HEK293 (cell line): Measurements from ENCODE around the gene ZSWIM4.
A peak's percentile ranks its signal among the peaks of the same experiment; 100 is the strongest.

Experiments used
- CTCF ChIA-PET: fragments of 350-600 bp; formaldehyde crosslinking; extraction: SDS; loops from one replicate; lab custom pipeline; 2021; ENCODE audit warnings: antibody characterized with exemption; lab: Yijun Ruan, JAX
- POLR2A ChIA-PET: fragments of 300-600 bp; formaldehyde crosslinking; extraction: SDS; loops from one replicate; lab custom pipeline; 2020; ENCODE audit warnings: antibody characterized with exemption, inconsistent platforms; lab: Yijun Ruan, JAX
- H3K27ac ChIP-seq: fragments of 200-500 bp; sonication (Bioruptor generic); 2 replicates; pipeline ENCODE4 v1.5.1; 2014; ENCODE audit warnings: low read depth, low read length, control low read depth, inconsistent platforms; ENCODE audit errors: extremely low read depth
- H3K36me3 ChIP-seq, 2 experiments: fragments of 200-500 bp in 1 of 2; sonication (Bioruptor generic) in 1 of 2; 1 replicate in 1 of 2; 2 replicates in 1 of 2; pipeline ENCODE4 v1.5.1; 2014 to 2017; ENCODE audit warnings: inconsistent platforms in 2 of 2, low read length in 2 of 2; ENCODE audit not compliant: control insufficient read depth in 2 of 2, insufficient read depth in 1 of 2
- H3K4me1 ChIP-seq: fragments of 200-500 bp; sonication (Bioruptor generic); 2 replicates; pipeline ENCODE4 v1.5.1; 2014; ENCODE audit warnings: mild to moderate bottlenecking, low read length, inconsistent platforms; ENCODE audit not compliant: control insufficient read depth, insufficient read depth
- H3K4me3 ChIP-seq: 2 replicates; pipeline ENCODE4 v1.5.1; 2011; ENCODE audit warnings: low read depth, mild to moderate bottlenecking, control low read depth, low read length, moderate library complexity
- H3K9me3 ChIP-seq: fragments of 200-500 bp; sonication (Bioruptor generic); 2 replicates; pipeline ENCODE4 v1.5.1; 2014; ENCODE audit warnings: low read depth, low read length, inconsistent platforms; ENCODE audit not compliant: control insufficient read depth, insufficient read depth
- GLIS1 ChIP-seq: fragments of 450-650 bp; formaldehyde crosslinking; IDR thresholded peaks from 2 replicates; pipeline ENCODE4 v1.5.1; 2016; ENCODE audit warnings: missing biosample characterization, missing genetic modification characterization
- KLF16 ChIP-seq: fragments of 450-650 bp; formaldehyde crosslinking; IDR thresholded peaks from 2 replicates; pipeline ENCODE4 v1.5.1; 2017; ENCODE audit warnings: missing biosample characterization, missing genetic modification characterization
- TCF7L2 ChIP-seq: IDR thresholded peaks from 2 replicates; pipeline ENCODE4 v1.6.1; 2011; ENCODE audit warnings: low read depth, mild to moderate bottlenecking, inconsistent platforms, low read length, moderate library complexity, borderline replicate concordance
- YY1 ChIP-seq: fragments of 450-650 bp; formaldehyde crosslinking; IDR thresholded peaks from 2 replicates; pipeline ENCODE4 v1.5.1; 2018; ENCODE audit warnings: missing biosample characterization, missing genetic modification characterization
- ZBTB20 ChIP-seq: fragments of 450-650 bp; formaldehyde crosslinking; IDR thresholded peaks from 2 replicates; pipeline ENCODE4 v1.5.1; 2016; ENCODE audit warnings: missing biosample characterization, missing genetic modification characterization
- ZBTB8A ChIP-seq: fragments of 450-650 bp; formaldehyde crosslinking; IDR thresholded peaks from 2 replicates; pipeline ENCODE4 v1.5.1; 2016; ENCODE audit warnings: missing biosample characterization, missing genetic modification characterization
- ZFP41 ChIP-seq: fragments of 450-650 bp; formaldehyde crosslinking; IDR thresholded peaks from 2 replicates; pipeline ENCODE4 v1.5.1; 2016; ENCODE audit warnings: missing biosample characterization, missing genetic modification characterization, borderline replicate concordance
- ZNF114 ChIP-seq: fragments of 450-650 bp; formaldehyde crosslinking; IDR thresholded peaks from 2 replicates; pipeline ENCODE4 v1.5.0; 2017; ENCODE audit warnings: missing biosample characterization, missing genetic modification characterization
- ZNF248 ChIP-seq: fragments of 450-650 bp; formaldehyde crosslinking; IDR thresholded peaks from 2 replicates; pipeline ENCODE4 v1.5.1; 2017; ENCODE audit warnings: missing biosample characterization, missing genetic modification characterization
- ZNF366 ChIP-seq: fragments of 450-650 bp; formaldehyde crosslinking; conservative IDR thresholded peaks from 2 replicates; pipeline ENCODE4 v1.5.1; 2016; ENCODE audit warnings: missing biosample characterization, missing genetic modification characterization
- ZNF37A ChIP-seq: fragments of 450-650 bp; IDR thresholded peaks from 2 replicates; pipeline ENCODE4 v1.5.1; 2018; ENCODE audit warnings: missing biosample characterization, missing genetic modification characterization
- ZNF416 ChIP-seq: fragments of 450-650 bp; formaldehyde crosslinking; IDR thresholded peaks from 2 replicates; pipeline ENCODE4 v1.5.1; 2016; ENCODE audit warnings: missing biosample characterization, missing genetic modification characterization
- ZNF514 ChIP-seq: fragments of 450-650 bp; formaldehyde crosslinking; IDR thresholded peaks from 2 replicates; pipeline ENCODE4 v1.5.1; 2016; ENCODE audit warnings: missing biosample characterization, missing genetic modification characterization
- ZNF549 ChIP-seq: fragments of 450-650 bp; IDR thresholded peaks from 2 replicates; pipeline ENCODE4 v1.5.1; 2018; ENCODE audit warnings: missing biosample characterization, missing genetic modification characterization, mild to moderate bottlenecking, inconsistent platforms, moderate library complexity
- ZNF585B ChIP-seq: fragments of 450-650 bp; formaldehyde crosslinking; IDR thresholded peaks from 2 replicates; pipeline ENCODE4 v1.5.1; 2016; ENCODE audit warnings: missing biosample characterization, missing genetic modification characterization
- ZNF629 ChIP-seq: fragments of 450-650 bp; formaldehyde crosslinking; IDR thresholded peaks from 2 replicates; pipeline ENCODE4 v1.5.1; 2017; ENCODE audit warnings: missing biosample characterization, missing genetic modification characterization
- ZNF654 ChIP-seq: fragments of 450-650 bp; formaldehyde crosslinking; IDR thresholded peaks from 2 replicates; pipeline ENCODE4 v1.5.1; 2016; ENCODE audit warnings: low read depth, missing biosample characterization, missing genetic modification characterization
- ZNF658 ChIP-seq: fragments of 450-650 bp; formaldehyde crosslinking; IDR thresholded peaks from 2 replicates; pipeline ENCODE4; 2016; ENCODE audit warnings: missing biosample characterization, missing genetic modification characterization
- ZNF777 ChIP-seq: fragments of 450-650 bp; formaldehyde crosslinking; IDR thresholded peaks from 2 replicates; pipeline ENCODE4 v1.5.1; 2017; ENCODE audit warnings: missing biosample characterization, missing genetic modification characterization, borderline replicate concordance
- ZNF843 ChIP-seq: fragments of 450-650 bp; formaldehyde crosslinking; IDR thresholded peaks from 2 replicates; pipeline ENCODE4 v1.5.1; 2016; ENCODE audit warnings: missing biosample characterization, missing genetic modification characterization
- TF ChIP-seq, protein P1 (sequence below): fragments of 450-650 bp; formaldehyde crosslinking; IDR thresholded peaks from 2 replicates; pipeline ENCODE4 v1.5.1; 2016; ENCODE audit warnings: missing biosample characterization, missing genetic modification characterization
- TF ChIP-seq, protein P2 (sequence below): fragments of 450-650 bp; formaldehyde crosslinking; IDR thresholded peaks from 2 replicates; pipeline ENCODE4 v1.5.1; 2017; ENCODE audit warnings: missing biosample characterization, missing genetic modification characterization
- TF ChIP-seq, protein P3 (sequence below): fragments of 450-650 bp; formaldehyde crosslinking; IDR thresholded peaks from 2 replicates; pipeline ENCODE4 v1.5.1; 2016; ENCODE audit warnings: missing biosample characterization, missing genetic modification characterization
- TF ChIP-seq, protein P4 (sequence below): fragments of 450-650 bp; formaldehyde crosslinking; IDR thresholded peaks from 2 replicates; pipeline ENCODE4 v1.5.1; 2016; ENCODE audit warnings: missing biosample characterization, missing genetic modification characterization
- TF ChIP-seq, protein P5 (sequence below): fragments of 450-650 bp; formaldehyde crosslinking; IDR thresholded peaks from 2 replicates; pipeline ENCODE4 v1.5.1; 2016; ENCODE audit warnings: missing biosample characterization, missing genetic modification characterization
- TF ChIP-seq, protein P6 (sequence below): fragments of 450-650 bp; formaldehyde crosslinking; optimal IDR thresholded peaks from 2 replicates; pipeline ENCODE3; 2016; ENCODE audit warnings: missing biosample characterization, mild to moderate bottlenecking, missing genetic modification characterization
- TF ChIP-seq, protein P7 (sequence below): fragments of 450-650 bp; formaldehyde crosslinking; IDR thresholded peaks from 2 replicates; pipeline ENCODE4 v1.5.1; 2016; ENCODE audit warnings: missing biosample characterization, missing genetic modification characterization

ZSWIM4 gene

DNA sequence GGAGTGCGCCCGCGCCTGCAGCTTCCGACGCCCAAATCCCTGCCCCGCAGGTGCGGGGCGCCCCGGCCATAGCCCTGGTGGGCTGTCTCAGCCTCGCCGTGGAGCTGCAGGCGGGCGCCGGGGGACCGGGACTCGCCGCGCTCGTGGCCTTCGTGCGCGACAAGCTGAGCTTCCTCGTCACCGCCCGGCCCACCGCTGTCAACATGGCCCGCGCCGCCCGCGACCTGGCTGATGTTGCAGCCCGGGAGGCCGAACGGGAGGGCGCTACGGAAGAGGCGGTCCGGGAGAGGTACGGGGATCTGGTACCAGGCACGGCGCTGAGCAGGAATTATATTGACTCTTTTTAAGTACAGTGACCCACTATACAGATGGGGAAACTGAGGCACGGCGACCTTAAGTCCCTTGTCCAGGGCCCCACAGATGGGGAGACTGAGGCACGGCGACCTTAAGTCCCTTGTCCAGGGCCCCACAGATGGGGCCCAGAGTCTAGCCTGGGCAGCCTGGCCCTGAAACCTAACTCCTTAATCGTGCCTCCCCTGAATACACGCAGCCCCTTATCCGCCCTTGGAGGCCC, 30.3 kb upstream of the ZSWIM4 start:
- CTCF ChIA-PET, result interaction anchor here (0.6 to 1.1 kb wide), 3 partner anchors 10 to 799 kb away, joined by 3 to 4 read pairs (median 3); no protein-coding TSS in a partner anchor
- Histone ChIP-seq H3K4me1 (no peaks in the 10 kb centered on the region), H3K4me3 (peak overlapping the region; percentile 85), H3K36me3 (peaks cover 28 to 63% of the 10 kb centered on the region in 2 experiments; a peak in 2 of 3 replicates), H3K27ac (peak overlapping the region; percentile 35; the same call in 1 of the 2 replicates), H3K9me3 (no peaks in the 10 kb centered on the region)
- POLR2A ChIA-PET, result interaction anchor here (0.8 to 2.1 kb wide), 11 partner anchors 9 to 315 kb away, joined by 3 to 30 read pairs (median 4); partner anchors contain the start of gene C19orf53
- no peak for TF ChIP-seq ZNF585B (tag by site-specific recombination)
- TF ChIP-seq ZNF416, result no peak
- TF ChIP-seq ZNF777 (tag by site-specific recombination), result no peak
- 0 out of 2 replicates have a peak, but pooled peaks have one; percentile 10 for TF ChIP-seq ZNF629 (tag by site-specific recombination)
- TF ChIP-seq ZNF37A (tag by site-specific recombination), result no peak
- TF ChIP-seq ZBTB8A (tag by site-specific recombination), result peak; percentile 80
- TF ChIP-seq GLIS1 (tag by site-specific recombination), result peak; percentile 68
- TF ChIP-seq, protein P1, sequence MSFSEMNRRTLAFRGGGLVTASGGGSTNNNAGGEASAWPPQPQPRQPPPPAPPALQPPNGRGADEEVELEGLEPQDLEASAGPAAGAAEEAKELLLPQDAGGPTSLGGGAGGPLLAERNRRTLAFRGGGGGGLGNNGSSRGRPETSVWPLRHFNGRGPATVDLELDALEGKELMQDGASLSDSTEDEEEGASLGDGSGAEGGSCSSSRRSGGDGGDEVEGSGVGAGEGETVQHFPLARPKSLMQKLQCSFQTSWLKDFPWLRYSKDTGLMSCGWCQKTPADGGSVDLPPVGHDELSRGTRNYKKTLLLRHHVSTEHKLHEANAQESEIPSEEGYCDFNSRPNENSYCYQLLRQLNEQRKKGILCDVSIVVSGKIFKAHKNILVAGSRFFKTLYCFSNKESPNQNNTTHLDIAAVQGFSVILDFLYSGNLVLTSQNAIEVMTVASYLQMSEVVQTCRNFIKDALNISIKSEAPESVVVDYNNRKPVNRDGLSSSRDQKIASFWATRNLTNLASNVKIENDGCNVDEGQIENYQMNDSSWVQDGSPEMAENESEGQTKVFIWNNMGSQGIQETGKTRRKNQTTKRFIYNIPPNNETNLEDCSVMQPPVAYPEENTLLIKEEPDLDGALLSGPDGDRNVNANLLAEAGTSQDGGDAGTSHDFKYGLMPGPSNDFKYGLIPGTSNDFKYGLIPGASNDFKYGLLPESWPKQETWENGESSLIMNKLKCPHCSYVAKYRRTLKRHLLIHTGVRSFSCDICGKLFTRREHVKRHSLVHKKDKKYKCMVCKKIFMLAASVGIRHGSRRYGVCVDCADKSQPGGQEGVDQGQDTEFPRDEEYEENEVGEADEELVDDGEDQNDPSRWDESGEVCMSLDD (tag by site-specific recombination), result 0 out of 2 replicates have a peak, but pooled peaks have one; percentile 16
- no peak for TF ChIP-seq TCF7L2
- TF ChIP-seq, protein P2, sequence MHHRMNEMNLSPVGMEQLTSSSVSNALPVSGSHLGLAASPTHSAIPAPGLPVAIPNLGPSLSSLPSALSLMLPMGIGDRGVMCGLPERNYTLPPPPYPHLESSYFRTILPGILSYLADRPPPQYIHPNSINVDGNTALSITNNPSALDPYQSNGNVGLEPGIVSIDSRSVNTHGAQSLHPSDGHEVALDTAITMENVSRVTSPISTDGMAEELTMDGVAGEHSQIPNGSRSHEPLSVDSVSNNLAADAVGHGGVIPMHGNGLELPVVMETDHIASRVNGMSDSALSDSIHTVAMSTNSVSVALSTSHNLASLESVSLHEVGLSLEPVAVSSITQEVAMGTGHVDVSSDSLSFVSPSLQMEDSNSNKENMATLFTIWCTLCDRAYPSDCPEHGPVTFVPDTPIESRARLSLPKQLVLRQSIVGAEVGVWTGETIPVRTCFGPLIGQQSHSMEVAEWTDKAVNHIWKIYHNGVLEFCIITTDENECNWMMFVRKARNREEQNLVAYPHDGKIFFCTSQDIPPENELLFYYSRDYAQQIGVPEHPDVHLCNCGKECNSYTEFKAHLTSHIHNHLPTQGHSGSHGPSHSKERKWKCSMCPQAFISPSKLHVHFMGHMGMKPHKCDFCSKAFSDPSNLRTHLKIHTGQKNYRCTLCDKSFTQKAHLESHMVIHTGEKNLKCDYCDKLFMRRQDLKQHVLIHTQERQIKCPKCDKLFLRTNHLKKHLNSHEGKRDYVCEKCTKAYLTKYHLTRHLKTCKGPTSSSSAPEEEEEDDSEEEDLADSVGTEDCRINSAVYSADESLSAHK (tag by site-specific recombination), result no peak
- no peak for TF ChIP-seq ZNF248 (tag by site-specific recombination)
- no peak for TF ChIP-seq ZFP41 (tag by site-specific recombination)
- TF ChIP-seq, protein P3, sequence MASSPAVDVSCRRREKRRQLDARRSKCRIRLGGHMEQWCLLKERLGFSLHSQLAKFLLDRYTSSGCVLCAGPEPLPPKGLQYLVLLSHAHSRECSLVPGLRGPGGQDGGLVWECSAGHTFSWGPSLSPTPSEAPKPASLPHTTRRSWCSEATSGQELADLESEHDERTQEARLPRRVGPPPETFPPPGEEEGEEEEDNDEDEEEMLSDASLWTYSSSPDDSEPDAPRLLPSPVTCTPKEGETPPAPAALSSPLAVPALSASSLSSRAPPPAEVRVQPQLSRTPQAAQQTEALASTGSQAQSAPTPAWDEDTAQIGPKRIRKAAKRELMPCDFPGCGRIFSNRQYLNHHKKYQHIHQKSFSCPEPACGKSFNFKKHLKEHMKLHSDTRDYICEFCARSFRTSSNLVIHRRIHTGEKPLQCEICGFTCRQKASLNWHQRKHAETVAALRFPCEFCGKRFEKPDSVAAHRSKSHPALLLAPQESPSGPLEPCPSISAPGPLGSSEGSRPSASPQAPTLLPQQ (tag by site-specific recombination), result peak; percentile 62; the same call in 1 of the 2 replicates
- TF ChIP-seq ZNF366 (tag by site-specific recombination), result no peak
- no peak for TF ChIP-seq ZNF514 (tag by site-specific recombination)
- peak; percentile 48; the same call in 1 of the 2 replicates for TF ChIP-seq ZBTB20 (tag by site-specific recombination)
- TF ChIP-seq, protein P4, sequence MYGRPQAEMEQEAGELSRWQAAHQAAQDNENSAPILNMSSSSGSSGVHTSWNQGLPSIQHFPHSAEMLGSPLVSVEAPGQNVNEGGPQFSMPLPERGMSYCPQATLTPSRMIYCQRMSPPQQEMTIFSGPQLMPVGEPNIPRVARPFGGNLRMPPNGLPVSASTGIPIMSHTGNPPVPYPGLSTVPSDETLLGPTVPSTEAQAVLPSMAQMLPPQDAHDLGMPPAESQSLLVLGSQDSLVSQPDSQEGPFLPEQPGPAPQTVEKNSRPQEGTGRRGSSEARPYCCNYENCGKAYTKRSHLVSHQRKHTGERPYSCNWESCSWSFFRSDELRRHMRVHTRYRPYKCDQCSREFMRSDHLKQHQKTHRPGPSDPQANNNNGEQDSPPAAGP (tag by site-specific recombination), result 0 out of 2 replicates have a peak, but pooled peaks have one; percentile 53
- TF ChIP-seq ZNF658 (tag by site-specific recombination), result no peak
- 0 out of 2 replicates have a peak, but pooled peaks have one; percentile 25 for TF ChIP-seq ZNF843 (tag by site-specific recombination)
- TF ChIP-seq ZNF114 (tag by site-specific recombination), result no peak
- TF ChIP-seq, protein P5, sequence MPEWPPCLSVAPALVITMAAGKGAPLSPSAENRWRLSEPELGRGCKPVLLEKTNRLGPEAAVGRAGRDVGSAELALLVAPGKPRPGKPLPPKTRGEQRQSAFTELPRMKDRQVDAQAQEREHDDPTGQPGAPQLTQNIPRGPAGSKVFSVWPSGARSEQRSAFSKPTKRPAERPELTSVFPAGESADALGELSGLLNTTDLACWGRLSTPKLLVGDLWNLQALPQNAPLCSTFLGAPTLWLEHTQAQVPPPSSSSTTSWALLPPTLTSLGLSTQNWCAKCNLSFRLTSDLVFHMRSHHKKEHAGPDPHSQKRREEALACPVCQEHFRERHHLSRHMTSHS (tag by site-specific recombination), result no peak
- TF ChIP-seq YY1, result peak; percentile 27; the same call in 1 of the 2 replicates
- TF ChIP-seq, protein P6, sequence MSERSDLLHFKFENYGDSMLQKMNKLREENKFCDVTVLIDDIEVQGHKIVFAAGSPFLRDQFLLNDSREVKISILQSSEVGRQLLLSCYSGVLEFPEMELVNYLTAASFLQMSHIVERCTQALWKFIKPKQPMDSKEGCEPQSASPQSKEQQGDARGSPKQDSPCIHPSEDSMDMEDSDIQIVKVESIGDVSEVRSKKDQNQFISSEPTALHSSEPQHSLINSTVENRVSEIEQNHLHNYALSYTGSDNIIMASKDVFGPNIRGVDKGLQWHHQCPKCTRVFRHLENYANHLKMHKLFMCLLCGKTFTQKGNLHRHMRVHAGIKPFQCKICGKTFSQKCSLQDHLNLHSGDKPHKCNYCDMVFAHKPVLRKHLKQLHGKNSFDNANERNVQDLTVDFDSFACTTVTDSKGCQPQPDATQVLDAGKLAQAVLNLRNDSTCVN (tag by site-specific recombination), result peak; percentile 80
- TF ChIP-seq, protein P7, sequence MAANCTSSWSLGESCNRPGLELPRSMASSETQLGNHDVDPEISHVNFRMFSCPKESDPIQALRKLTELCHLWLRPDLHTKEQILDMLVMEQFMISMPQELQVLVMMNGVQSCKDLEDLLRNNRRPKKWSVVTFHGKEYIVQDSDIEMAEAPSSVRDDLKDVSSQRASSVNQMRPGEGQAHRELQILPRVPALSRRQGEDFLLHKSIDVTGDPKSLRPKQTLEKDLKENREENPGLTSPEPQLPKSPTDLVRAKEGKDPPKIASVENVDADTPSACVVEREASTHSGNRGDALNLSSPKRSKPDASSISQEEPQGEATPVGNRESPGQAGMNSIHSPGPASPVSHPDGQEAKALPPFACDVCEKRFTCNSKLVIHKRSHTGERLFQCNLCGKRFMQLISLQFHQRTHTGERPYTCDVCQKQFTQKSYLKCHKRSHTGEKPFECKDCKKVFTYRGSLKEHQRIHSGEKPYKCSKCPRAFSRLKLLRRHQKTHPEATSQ (tag by site-specific recombination), result no peak
- no peak for TF ChIP-seq ZNF654 (tag by site-specific recombination)
- TF ChIP-seq ZNF549, result no peak
- no peak for TF ChIP-seq KLF16
